SK-N-SH (cell line): ENCODE results near the gene SETBP1. TPM values are rescaled to one million over a fixed set of nuclear protein-coding genes. Genes with fewer than 3 reads are reported as not detected.

Experiments used
- CTCF ChIA-PET: fragments of 300-600, 350-600 bp; formaldehyde crosslinking; extraction: SDS; loops from one replicate; lab custom pipeline; 2021; lab: Yijun Ruan, JAX
- POLR2A ChIA-PET: fragments of 350-600 bp; sonication (Branson Sonifier 250); formaldehyde crosslinking; extraction: SDS; loops from one replicate; lab custom pipeline; 2020; ENCODE audit warnings: antibody characterized with exemption, inconsistent platforms; lab: Yijun Ruan, JAX
- DNase-seq: peaks from one replicate; pipeline ENCODE4 v3.0.0; 2012
- H2AFZ ChIP-seq: fragments of 200-600 bp; sonication (generic); 2 replicates; pipeline ENCODE4 v1.8.1; 2016; ENCODE audit warnings: antibody characterized with exemption, mild to moderate bottlenecking, low read depth
- H3F3A ChIP-seq: fragments of 200-600 bp; sonication (generic); replicated peaks from 2 replicates; pipeline ENCODE3; 2016; ENCODE audit warnings: antibody characterized with exemption, mild to moderate bottlenecking; ENCODE audit not compliant: insufficient read depth
- H3K27ac ChIP-seq, 2 experiments: fragments of 200-500 bp in 1 of 2; fragments of 200-600 bp in 1 of 2; sonication (Bioruptor generic) in 1 of 2; sonication (generic), shearing (Covaris generic) in 1 of 2; 2 replicates each; pipeline versions ENCODE4 v1.5.1 to v1.6.1; 2014 to 2016; ENCODE audit warnings: low read depth in 2 of 2, inconsistent platforms in 1 of 2, low read length in 1 of 2, mild to moderate bottlenecking in 1 of 2, mixed read lengths in 1 of 2
- H3K27me3 ChIP-seq: fragments of 200-600 bp; sonication (generic), shearing (Covaris generic); 2 replicates; pipeline ENCODE4 v1.6.1; 2016; ENCODE audit warnings: mixed run types; ENCODE audit not compliant: insufficient read depth
- H3K36me3 ChIP-seq, 2 experiments: fragments of 200-500 bp in 1 of 2; fragments of 200-600 bp in 1 of 2; sonication (Bioruptor generic) in 1 of 2; sonication (generic) in 1 of 2; replicated peaks in 1 of 2; 2 replicates each; pipeline versions ENCODE3 to v1.5.1; 2014 to 2016; ENCODE audit warnings: low read length in 1 of 2, mild to moderate bottlenecking in 1 of 2; ENCODE audit not compliant: insufficient read depth in 2 of 2, control insufficient read depth in 1 of 2
- H3K4me1 ChIP-seq, 2 experiments: fragments of 200-500 bp in 1 of 2; fragments of 200-600 bp in 1 of 2; sonication (Bioruptor generic) in 1 of 2; sonication (generic), shearing (Covaris generic) in 1 of 2; 2 replicates each; pipeline versions ENCODE4 v1.5.1 to v1.6.1; 2014 to 2016; ENCODE audit warnings: low read depth in 1 of 2, low read length in 1 of 2, mixed run types in 1 of 2; ENCODE audit not compliant: insufficient read depth in 2 of 2, control insufficient read depth in 1 of 2
- H3K4me2 ChIP-seq: fragments of 200-600 bp; sonication (generic), shearing (Covaris generic); 2 replicates; pipeline ENCODE4 v1.6.1; 2017; ENCODE audit warnings: mixed run types
- H3K4me3 ChIP-seq, 2 experiments: fragments of 200-500 bp in 1 of 2; fragments of 200-600 bp in 1 of 2; sonication (Bioruptor generic) in 1 of 2; sonication (generic), shearing (Covaris generic) in 1 of 2; 2 replicates each; pipeline versions ENCODE4 v1.5.1 to v1.8.1; 2014 to 2016; ENCODE audit warnings: low read depth in 2 of 2, inconsistent platforms in 1 of 2, low read length in 1 of 2, mild to moderate bottlenecking in 1 of 2, mixed read lengths in 1 of 2, moderate library complexity in 1 of 2
- H3K79me2 ChIP-seq: fragments of 200-600 bp; sonication (generic); 2 replicates; pipeline ENCODE4 v1.8.1; 2017; ENCODE audit warnings: mild to moderate bottlenecking; ENCODE audit not compliant: insufficient read depth
- H3K9ac ChIP-seq: fragments of 200-600 bp; sonication (generic); 2 replicates; pipeline ENCODE4 v1.6.1; 2017; ENCODE audit warnings: mixed run types
- H3K9me2 ChIP-seq: fragments of 200-600 bp; sonication (generic); 2 replicates; pipeline ENCODE4 v1.6.1; 2017; ENCODE audit warnings: mixed run types
- H3K9me3 ChIP-seq: fragments of 200-600 bp; sonication (generic); 2 replicates; pipeline ENCODE4 v1.6.1; 2017; ENCODE audit warnings: mixed run types, mild to moderate bottlenecking, moderate library complexity
- H4K20me1 ChIP-seq: fragments of 200-600 bp; sonication (generic); 2 replicates; pipeline ENCODE4 v1.6.1; 2017; ENCODE audit warnings: mild to moderate bottlenecking, mixed run types; ENCODE audit not compliant: insufficient read depth
- CHD2 ChIP-seq: fragments of 150-350 bp; IDR thresholded peaks from 2 replicates; pipeline ENCODE4 v1.6.1; 2018; ENCODE audit warnings: low read length; ENCODE audit not compliant: partially characterized antibody
- ELF1 ChIP-seq: IDR thresholded peaks from 2 replicates; pipeline ENCODE4 v1.4.0; 2012
- EZH2phosphoT487 ChIP-seq: fragments of 200-600 bp; sonication (generic); IDR thresholded peaks from 2 replicates; pipeline ENCODE4 v1.6.1; 2017; ENCODE audit warnings: low read depth, mixed run types, mild to moderate bottlenecking, antibody characterized with exemption, moderate library complexity, borderline replicate concordance
- FOSL2 ChIP-seq: IDR thresholded peaks from 2 replicates; pipeline ENCODE4 v1.4.0; 2012; ENCODE audit warnings: low read depth, mild to moderate bottlenecking, moderate library complexity, borderline replicate concordance
- FOXJ3 ChIP-seq: sonication (generic); formaldehyde crosslinking; IDR thresholded peaks from 2 replicates; pipeline ENCODE4 v1.5.1; 2020; ENCODE audit warnings: mild to moderate bottlenecking, missing genetic modification reagents
- GABPA ChIP-seq: IDR thresholded peaks from 2 replicates; pipeline ENCODE4 v1.4.0; 2012; ENCODE audit warnings: low read depth, mild to moderate bottlenecking
- MEF2A ChIP-seq: IDR thresholded peaks from 2 replicates; pipeline ENCODE4 v1.4.0; 2012; ENCODE audit warnings: low read depth, borderline replicate concordance
- MXI1 ChIP-seq: IDR thresholded peaks from 2 replicates; pipeline ENCODE4 v1.6.1; 2012; ENCODE audit warnings: mild to moderate bottlenecking, low read depth, low read length, improper control_type of control experiment
- NRF1 ChIP-seq: IDR thresholded peaks from 2 replicates; pipeline ENCODE4 v1.6.1; 2012; ENCODE audit warnings: low read depth, mild to moderate bottlenecking, low read length
- RCOR1 ChIP-seq: fragments of 150-350 bp; IDR thresholded peaks from 2 replicates; pipeline ENCODE4 v1.6.1; 2017; ENCODE audit warnings: antibody characterized with exemption, low read length
- RXRA ChIP-seq: IDR thresholded peaks from 2 replicates; pipeline ENCODE4 v1.4.0; 2012; ENCODE audit warnings: low read depth, mild to moderate bottlenecking, borderline replicate concordance
- SMC3 ChIP-seq: IDR thresholded peaks from 2 replicates; pipeline ENCODE4 v1.6.1; 2012; ENCODE audit warnings: low read depth, low read length, improper control_type of control experiment
- TEAD4 ChIP-seq: IDR thresholded peaks from 2 replicates; pipeline ENCODE4 v1.4.0; 2012; ENCODE audit warnings: mild to moderate bottlenecking, borderline replicate concordance; ENCODE audit not compliant: insufficient read depth
- YY1 ChIP-seq: IDR thresholded peaks from 2 replicates; pipeline ENCODE4 v1.4.0; 2012; ENCODE audit warnings: low read depth, mild to moderate bottlenecking
- WGBS: methylation state at CpG from one replicate; pipeline ENCODE4 v1.1.6; 2017; ENCODE audit warnings: low lambda C conversion rate; 5-methylcytosine and 5-hydroxymethylcytosine counted together
- polyA plus RNA-seq, 3 experiments: library from polyadenylated mRNA; depleted of rRNA; stranded (reverse); fragments of >200 nt; gene quantifications; 2 replicates each; pipeline ENCODE4 v1.2.3, GENCODE V29; 2012
- TF ChIP-seq, protein P1 (sequence below): IDR thresholded peaks from 2 replicates; pipeline ENCODE4 v1.6.1; 2012; ENCODE audit warnings: mild to moderate bottlenecking, low read depth, low read length, moderate library complexity
- TF ChIP-seq, protein P2 (sequence below): IDR thresholded peaks from 2 replicates; pipeline ENCODE4; 2012
- TF ChIP-seq, protein P3 (sequence below): IDR thresholded peaks from 2 replicates; pipeline ENCODE4 v1.4.0; 2012; ENCODE audit warnings: low read depth, borderline replicate concordance
- TF ChIP-seq, protein P4 (sequence below): fragments of 200-600 bp; sonication (generic); IDR thresholded peaks from 2 replicates; pipeline ENCODE4 v1.6.1; 2017; ENCODE audit warnings: antibody characterized with exemption, mild to moderate bottlenecking, moderate library complexity

Gene SETBP1
- polyA plus RNA-seq, 1 of the 3 experiments (the other 2 are of a cell fraction): 3.0 TPM

DNA sequence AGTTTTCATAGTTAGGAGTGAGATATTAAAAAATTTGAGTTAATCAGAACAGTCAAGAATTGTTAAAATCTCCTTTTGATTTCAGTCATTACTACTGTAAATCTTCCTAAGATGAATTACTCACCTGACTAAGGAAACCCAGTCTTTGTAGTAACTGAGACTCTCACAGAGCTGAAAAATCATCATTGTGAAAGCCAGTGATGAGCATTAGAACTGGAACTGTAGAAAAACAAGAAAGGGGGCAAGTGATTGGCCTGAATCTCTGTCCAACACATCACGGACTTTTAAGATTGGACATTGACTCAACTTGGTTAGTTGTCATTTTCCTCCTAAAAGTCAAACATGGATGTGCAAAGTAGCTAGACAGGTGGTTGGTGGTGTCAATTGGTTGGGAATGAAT is 21.9 kb downstream of the SETBP1 start:
- POLR2A ChIA-PET: no interaction called here

More for the DNA sequence above, 21.9 kb downstream of the SETBP1 start:
- DNase-seq: no peak
- H3K27me3 ChIP-seq: no peaks in the 10 kb centered on the region
- WGBS: 82% methylated on average over 1 of the region's 1 CpG
- no peak overlapping the region for H2AFZ ChIP-seq
- H3K9me3 ChIP-seq: no peaks in the 10 kb centered on the region
- no peaks in the 10 kb centered on the region for H3K9me2 ChIP-seq
- H3K79me2 ChIP-seq: peaks cover 5% of the 10 kb centered on the region; the same call in 1 of the 2 replicates
- H3K9ac ChIP-seq: no peak overlapping the region
- CTCF ChIA-PET: no interaction called here
- H3F3A ChIP-seq: no peaks in the 10 kb centered on the region
- TF ChIP-seq, protein P1, sequence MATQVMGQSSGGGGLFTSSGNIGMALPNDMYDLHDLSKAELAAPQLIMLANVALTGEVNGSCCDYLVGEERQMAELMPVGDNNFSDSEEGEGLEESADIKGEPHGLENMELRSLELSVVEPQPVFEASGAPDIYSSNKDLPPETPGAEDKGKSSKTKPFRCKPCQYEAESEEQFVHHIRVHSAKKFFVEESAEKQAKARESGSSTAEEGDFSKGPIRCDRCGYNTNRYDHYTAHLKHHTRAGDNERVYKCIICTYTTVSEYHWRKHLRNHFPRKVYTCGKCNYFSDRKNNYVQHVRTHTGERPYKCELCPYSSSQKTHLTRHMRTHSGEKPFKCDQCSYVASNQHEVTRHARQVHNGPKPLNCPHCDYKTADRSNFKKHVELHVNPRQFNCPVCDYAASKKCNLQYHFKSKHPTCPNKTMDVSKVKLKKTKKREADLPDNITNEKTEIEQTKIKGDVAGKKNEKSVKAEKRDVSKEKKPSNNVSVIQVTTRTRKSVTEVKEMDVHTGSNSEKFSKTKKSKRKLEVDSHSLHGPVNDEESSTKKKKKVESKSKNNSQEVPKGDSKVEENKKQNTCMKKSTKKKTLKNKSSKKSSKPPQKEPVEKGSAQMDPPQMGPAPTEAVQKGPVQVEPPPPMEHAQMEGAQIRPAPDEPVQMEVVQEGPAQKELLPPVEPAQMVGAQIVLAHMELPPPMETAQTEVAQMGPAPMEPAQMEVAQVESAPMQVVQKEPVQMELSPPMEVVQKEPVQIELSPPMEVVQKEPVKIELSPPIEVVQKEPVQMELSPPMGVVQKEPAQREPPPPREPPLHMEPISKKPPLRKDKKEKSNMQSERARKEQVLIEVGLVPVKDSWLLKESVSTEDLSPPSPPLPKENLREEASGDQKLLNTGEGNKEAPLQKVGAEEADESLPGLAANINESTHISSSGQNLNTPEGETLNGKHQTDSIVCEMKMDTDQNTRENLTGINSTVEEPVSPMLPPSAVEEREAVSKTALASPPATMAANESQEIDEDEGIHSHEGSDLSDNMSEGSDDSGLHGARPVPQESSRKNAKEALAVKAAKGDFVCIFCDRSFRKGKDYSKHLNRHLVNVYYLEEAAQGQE: no peak
- TF ChIP-seq NRF1: no peak
- no peak for TF ChIP-seq MEF2A
- TF ChIP-seq GABPA: no peak
- TF ChIP-seq FOSL2: no peak
- TF ChIP-seq CHD2: no peak
- TF ChIP-seq, protein P2, sequence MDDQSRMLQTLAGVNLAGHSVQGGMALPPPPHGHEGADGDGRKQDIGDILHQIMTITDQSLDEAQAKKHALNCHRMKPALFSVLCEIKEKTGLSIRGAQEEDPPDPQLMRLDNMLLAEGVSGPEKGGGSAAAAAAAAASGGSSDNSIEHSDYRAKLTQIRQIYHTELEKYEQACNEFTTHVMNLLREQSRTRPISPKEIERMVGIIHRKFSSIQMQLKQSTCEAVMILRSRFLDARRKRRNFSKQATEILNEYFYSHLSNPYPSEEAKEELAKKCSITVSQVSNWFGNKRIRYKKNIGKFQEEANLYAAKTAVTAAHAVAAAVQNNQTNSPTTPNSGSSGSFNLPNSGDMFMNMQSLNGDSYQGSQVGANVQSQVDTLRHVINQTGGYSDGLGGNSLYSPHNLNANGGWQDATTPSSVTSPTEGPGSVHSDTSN: no peak
- no peak for TF ChIP-seq YY1
- TF ChIP-seq, protein P3, sequence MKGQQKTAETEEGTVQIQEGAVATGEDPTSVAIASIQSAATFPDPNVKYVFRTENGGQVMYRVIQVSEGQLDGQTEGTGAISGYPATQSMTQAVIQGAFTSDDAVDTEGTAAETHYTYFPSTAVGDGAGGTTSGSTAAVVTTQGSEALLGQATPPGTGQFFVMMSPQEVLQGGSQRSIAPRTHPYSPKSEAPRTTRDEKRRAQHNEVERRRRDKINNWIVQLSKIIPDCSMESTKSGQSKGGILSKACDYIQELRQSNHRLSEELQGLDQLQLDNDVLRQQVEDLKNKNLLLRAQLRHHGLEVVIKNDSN: no peak
- no peak for TF ChIP-seq TEAD4
- TF ChIP-seq SMC3: no peak
- TF ChIP-seq FOXJ3 (CRISPR knock-in tag): no peak
- no peak for TF ChIP-seq ELF1
- TF ChIP-seq, protein P4, sequence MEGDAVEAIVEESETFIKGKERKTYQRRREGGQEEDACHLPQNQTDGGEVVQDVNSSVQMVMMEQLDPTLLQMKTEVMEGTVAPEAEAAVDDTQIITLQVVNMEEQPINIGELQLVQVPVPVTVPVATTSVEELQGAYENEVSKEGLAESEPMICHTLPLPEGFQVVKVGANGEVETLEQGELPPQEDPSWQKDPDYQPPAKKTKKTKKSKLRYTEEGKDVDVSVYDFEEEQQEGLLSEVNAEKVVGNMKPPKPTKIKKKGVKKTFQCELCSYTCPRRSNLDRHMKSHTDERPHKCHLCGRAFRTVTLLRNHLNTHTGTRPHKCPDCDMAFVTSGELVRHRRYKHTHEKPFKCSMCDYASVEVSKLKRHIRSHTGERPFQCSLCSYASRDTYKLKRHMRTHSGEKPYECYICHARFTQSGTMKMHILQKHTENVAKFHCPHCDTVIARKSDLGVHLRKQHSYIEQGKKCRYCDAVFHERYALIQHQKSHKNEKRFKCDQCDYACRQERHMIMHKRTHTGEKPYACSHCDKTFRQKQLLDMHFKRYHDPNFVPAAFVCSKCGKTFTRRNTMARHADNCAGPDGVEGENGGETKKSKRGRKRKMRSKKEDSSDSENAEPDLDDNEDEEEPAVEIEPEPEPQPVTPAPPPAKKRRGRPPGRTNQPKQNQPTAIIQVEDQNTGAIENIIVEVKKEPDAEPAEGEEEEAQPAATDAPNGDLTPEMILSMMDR: no peak
- TF ChIP-seq RXRA: no peak
- TF ChIP-seq EZH2phosphoT487: no peak
- no peak for TF ChIP-seq MXI1
- no peak for TF ChIP-seq RCOR1
- H3K36me3 ChIP-seq: peaks cover 5 to 10% of the 10 kb centered on the region in 2 experiments
- H4K20me1 ChIP-seq: no peaks in the 10 kb centered on the region
- H3K4me3 ChIP-seq: no peak overlapping the region
- no peak overlapping the region for H3K27ac ChIP-seq
- H3K4me1 ChIP-seq: peaks cover 7 to 10% of the 10 kb centered on the region in 2 experiments; a peak in 2 of 4 replicates
- no peak overlapping the region for H3K4me2 ChIP-seq
